ENCODE data around the gene COQ4.
"Not testable (repeated sequence)": the region's sequence is repeated elsewhere in the genome, so short reads cannot be mapped to it uniquely, and the experiment has no call there.

Gene COQ4

DNA sequence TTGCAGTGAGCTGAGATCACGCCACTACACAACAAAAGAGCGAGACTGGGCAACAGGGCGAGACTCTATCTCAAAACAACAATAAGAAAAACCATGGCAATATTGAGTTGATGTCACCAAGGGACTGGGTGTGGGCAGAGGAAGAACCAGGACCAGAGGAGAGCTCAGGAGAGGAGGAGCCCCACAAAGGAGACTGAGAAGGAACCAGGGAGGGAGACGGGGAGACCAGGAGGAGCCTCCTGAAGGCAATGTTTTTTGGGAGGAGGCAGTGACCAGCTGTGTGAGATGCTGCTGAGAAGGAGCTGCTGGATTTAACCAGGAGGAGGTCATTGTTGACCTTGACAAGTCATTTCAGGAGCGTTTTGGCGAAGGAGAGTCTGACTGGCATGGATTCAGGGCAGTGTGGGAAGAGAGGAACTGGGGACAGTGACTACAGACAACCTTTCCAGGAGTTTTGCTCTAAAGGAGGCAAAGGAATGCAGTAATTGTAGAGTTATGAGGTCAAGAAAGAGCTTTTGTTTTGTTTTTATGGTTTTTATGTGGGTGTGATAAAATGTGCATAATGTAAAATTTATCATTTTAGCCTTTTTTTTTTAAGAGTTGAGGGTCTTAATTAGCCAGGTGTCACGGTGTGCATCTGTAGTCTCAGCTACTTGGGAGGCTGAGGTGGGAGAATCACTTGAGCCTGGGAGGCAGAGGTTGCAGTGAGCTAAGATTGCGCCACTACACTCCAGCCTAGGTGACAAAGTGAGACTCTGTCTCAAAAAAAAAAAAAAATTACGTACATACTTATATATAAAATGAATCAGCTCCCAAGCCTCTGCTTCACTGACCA is 18.3 kb upstream of the COQ4 start:
- no peak for DNase-seq

- DNase-seq: peak; percentile 23 to 30
Measured at GRCh38 chr9:128304971-128305288, 17.7 kb upstream of the COQ4 start.

DNA sequence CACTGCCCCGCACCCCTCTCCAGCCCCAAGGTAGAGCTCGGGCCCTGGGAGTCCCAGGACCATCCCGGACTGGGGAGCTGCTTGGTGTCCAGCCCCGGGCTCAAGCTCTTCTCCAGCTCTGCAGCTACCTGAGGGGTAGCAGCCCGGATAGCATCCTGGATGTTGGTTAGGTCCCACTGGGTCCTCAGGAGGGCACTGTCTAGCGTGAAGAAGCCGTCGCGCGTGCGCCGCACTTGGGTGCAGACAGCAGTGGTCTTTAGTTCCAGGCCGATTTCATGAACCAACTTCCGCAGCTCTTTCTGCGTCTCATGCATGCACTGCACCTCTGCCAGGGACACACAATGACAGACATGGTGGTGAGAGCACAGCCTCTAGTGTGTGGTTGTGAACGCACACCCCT is 13.1 kb upstream of the COQ4 start:
- DNase-seq: no peak

DNA sequence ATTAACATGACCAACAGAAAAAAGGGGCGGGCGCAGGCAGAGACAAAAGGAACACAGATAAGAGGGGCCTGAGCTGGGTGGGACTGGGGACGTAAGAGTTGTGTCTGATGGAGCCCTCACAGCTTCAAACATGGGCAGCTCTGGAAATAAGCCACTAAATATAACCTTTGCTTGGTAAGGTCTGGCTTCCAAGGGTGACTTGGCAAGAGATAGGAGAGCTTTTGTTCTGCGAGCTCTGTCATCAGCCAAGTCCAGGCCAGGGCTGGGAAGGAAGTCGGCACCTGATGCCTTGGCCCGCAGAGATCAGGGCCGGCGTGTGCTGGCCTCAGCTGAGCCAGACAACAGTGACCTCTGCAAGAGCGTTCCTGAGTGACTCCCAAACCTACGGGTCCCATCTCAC is 12.2 kb upstream of the COQ4 start:
- no peak for DNase-seq

GRCh38 chr9:128314697-128315096 is 7.9 kb upstream of the COQ4 start:
- no peak for DNase-seq

DNA sequence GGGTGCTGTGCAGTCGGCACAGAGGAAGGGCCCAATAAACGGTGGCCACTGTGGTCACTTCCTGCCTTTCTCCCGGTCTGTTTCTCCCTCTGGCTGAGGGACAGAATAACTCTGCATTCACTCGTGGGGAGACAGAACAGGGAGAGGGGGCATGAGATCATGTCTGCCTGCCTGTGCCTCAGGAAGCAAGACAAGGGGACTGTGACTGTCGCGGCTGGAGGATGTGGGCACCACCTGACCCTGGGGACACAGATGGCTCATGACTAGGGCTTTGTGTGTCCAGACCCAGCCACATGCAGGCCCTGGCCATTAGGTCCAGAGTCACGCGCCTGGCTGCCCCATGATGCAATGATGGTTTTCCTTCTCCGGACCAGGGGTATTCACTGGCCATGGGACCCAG is 6.2 kb upstream of the COQ4 start:
- no peak for DNase-seq

- DNase-seq: no peak
Measured at GRCh38 chr9:128317629-128318028, 5.0 kb upstream of the COQ4 start.

DNA sequence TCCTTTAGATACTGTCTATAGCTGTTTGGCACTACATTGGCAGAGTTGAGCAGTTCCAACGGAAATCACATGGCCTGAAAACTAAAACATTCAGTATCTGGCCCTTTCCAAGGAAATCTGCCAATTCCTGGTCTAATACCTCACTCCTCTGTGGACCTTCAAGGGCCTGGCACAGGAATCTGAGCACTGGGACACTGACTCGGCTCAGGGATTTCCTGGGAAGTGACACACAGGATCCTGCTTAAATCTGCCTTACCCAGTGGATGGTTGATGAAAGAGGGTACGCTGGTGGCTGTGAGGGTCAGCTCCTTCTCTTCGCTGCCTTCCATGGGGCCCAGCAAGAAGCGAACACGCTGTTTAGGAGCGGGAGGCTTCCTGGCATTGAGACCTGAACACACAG is 1.3 kb upstream of the COQ4 start:
- DNase-seq: no peak

GRCh38 chr9:128321879-128322403 is 698 bp upstream of the COQ4 start:
- no peak for DNase-seq

DNA sequence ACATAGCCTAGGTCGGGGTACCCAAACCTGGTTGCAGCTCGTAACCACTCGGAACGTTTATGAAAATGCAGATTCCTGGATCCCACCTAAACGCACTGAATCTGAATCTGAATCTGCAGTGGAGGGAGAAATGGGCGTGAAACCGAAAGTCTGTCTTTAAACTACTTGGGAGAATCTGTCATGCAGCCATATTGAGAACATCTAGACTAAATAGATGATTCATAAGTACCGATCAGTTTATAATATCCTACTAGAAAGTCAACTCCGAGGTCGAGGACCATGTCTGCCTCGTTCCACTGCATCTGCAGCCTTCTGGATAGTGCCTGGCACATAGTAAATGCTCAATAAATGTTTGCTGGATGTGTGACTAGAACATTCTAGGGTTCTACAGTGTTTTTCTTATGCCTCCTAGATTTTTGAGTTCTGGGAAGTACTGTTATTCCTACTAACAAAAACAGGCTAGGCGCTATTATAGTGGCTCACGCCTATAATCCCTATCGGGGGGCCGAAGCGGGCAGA is 632 bp downstream of the COQ4 start:
- no peak for DNase-seq

GRCh38 chr9:128323791-128324190 is 1.2 kb downstream of the COQ4 start:
- no peak for DNase-seq

GRCh38 chr9:128324401-128324800 is 1.8 kb downstream of the COQ4 start:
- DNase-seq: no peak

DNA sequence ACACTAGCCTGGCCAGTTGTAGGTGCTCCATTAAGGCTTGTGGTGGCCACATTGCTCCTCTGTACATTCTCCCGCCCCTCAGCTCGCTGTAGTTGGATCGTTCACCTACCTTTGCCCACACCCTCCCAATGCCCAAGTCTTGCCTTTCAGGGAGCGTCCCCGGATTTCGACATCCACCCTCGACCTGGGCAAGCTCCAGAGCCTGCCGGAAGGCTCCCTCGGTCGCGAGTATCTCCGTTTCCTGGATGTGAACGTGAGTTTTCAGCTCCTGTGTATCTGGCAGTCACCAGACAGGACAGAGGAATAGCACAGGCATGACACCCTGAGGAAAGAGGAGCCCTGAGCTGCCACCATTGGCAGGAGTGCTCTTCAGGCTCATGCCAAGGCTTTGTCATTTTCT is 3.0 kb downstream of the COQ4 start:
- DNase-seq: no peak

- no peak for DNase-seq
Measured at GRCh38 chr9:128333451-128333869, 10.8 kb downstream of the COQ4 start.

- no peak for DNase-seq
Measured at GRCh38 chr9:128335161-128335560, 12.5 kb downstream of the COQ4 start.

DNA sequence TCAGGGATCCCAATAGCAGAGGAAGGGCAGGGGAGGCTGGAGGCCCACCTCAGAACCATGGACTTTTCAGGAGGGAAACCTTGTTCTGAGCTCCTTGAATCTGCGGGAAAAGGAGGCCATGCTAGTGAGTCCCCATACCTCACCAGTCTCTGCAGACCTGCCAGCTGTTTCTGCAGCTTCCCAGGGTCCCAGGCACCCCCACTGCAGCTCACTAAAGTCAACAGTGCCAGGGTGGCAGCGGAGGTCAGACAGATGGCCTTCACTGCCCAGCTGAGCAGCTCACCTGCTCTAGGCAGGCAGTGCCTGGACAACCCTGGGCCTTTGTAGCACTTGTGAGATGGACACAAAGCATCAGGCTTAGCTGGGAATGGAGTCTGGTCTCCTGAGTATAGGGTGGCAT is 13.3 kb downstream of the COQ4 start:
- DNase-seq: no peak

GRCh38 chr9:128337936-128338335 is 15.3 kb downstream of the COQ4 start:
- DNase-seq: no peak

DNA sequence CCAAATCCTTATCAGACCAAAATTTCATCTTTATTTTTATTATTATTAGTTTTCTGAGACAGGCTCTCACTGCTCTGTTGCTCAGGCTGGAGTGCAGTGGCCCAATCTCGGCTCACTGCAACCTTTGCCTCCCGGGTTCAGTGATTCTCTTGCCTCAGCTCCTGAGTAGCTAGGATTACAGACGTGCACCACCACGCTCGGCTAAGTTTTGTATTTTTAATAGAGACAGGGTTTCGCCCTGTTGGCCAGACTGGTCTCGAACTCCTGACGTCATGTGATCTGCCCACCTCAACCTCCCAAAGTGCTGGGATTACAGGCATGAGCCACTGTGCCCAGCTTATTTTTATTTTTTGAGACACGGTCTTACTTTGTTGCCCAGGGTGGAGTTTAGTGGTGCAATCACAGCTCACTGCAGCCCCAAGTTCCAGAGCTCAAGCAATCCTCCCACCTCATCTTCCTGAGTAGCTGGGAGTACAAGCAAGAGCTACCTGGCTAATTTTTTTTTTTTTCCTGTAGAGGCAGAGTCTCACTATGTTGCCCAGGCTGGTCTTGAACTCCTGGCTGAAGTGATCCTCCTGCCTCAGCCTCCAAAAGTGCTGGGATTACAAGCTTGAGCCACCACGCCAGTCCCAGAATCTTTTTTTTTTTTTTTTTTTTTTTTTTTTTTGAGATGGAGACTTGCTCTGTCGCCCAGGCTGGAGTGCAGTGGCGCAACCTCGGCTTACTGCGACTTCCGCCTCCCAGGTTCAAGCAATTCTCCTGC is 16.4 kb downstream of the COQ4 start:
- not testable (repeated sequence) for DNase-seq

- DNase-seq: peak; percentile 70 to 84
Measured at GRCh38 chr9:128339761-128340690, 17.4 kb downstream of the COQ4 start, which contains the start of gene SLC27A4. Gene SLC27A4 (plus strand): TSS chr9:128340527. CDS start chr9:128343133, 2,606 bp downstream.

DNA sequence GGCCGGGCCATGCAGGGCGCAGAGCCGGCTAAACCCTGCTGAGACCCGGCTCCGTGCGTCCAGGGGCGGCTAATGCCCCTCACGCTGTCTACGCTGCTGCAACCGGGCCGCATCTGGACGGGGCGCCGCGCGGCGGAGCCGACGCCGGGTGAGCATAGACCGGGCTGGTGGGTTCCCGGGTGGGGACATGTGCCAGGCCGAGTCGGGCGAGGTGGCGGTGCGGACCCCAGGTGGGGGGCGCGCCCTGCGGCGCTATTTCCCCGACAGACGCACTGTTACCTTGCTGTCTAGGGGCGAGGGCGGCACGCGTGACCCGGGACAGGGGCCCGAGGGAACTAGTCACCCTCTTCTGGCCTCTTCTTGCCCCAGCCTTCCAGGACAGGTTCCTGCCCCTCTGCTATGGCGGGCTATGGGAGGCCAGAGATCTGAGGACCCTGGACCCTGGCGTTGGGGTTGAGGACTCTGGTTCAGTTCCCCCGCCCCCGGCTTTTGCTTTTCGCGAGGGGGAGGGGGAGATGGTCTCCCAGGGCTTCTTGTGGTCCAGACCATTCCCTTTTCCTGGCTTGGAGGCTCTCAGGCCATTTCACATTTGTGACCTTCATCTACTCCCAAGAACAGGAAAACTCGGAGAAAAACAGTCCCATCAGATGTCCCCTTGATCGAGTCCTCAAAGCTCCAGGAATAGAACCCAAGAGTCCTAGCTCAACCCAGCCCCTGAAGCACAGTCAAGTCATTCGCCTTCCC is 18.2 kb downstream of the COQ4 start:
- no peak for DNase-seq

DNA sequence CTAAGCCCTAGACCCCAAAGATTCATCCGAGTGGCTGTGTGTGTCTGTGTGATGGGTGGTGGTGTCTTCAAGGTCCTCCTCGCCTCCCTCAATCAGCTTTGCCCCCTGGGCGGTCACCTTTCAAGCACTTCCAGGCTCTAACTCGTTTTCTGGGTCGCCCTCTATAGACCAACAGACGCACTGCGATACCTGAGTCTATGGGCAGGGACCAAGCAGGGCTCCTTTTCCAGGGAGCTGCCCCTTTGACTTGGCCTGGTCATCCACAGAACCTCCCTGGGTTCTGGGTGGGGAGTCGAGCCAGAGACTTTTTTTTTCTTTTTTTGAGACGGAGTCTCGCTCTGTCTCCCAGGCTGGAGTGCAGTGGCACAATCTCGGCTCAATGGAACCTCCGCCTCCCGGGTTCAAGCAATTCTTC is 18.8 kb downstream of the COQ4 start:
- DNase-seq: peak; percentile 64 to 82

All from NCI-H524 (cell line).